Activated gamma-delta T cell treated with anti-CD3 and anti-CD28 coated beads, Interleukin-2, amount 50 U/mL, for 16 hours (primary cell): ENCODE results near the gene VGLL1.

Experiments used
- DNase-seq: peaks from one replicate; pipeline ENCODE4 v3.0.0-alpha.2; 2020; ENCODE audit warnings: low read depth

The VGLL1 gene

GRCh38 chrX:136531951-136532350, at the start of gene VGLL1:
Gene VGLL1, plus strand, starts transcription at chrX:136532215. Its CDS starts 3,806 bp downstream, at chrX:136536021.
- no peak for DNase-seq

- no peak for DNase-seq
Observed at GRCh38 chrX:136487647-136488046, 44.4 kb upstream of the VGLL1 start, which contains the start of gene BRS3. Gene BRS3, plus strand, starts transcription at chrX:136487947. Its CDS starts 168 bp downstream, at chrX:136488115.

- DNase-seq: no peak
Observed at GRCh38 chrX:136488706-136489105, 43.3 kb upstream of the VGLL1 start.

GRCh38 chrX:136491832-136492231, 40.2 kb upstream of the VGLL1 start:
- DNase-seq: no peak

- no peak for DNase-seq
Observed at GRCh38 chrX:136493011-136493410, 39.0 kb upstream of the VGLL1 start.

- DNase-seq: no peak
Observed at GRCh38 chrX:136495043-136495442, 37.0 kb upstream of the VGLL1 start.

GRCh38 chrX:136496186-136496763, 35.7 kb upstream of the VGLL1 start:
- no peak for DNase-seq

- DNase-seq: peak; percentile 72
Observed at GRCh38 chrX:136496764-136497555, 35.1 kb upstream of the VGLL1 start.

- no peak for DNase-seq
Observed at GRCh38 chrX:136497556-136498052, 34.4 kb upstream of the VGLL1 start, which contains the start of gene HTATSF1. Gene HTATSF1, plus strand, starts transcription at chrX:136497592. Its CDS starts 93 bp downstream, at chrX:136497685.

GRCh38 chrX:136519069-136519468, 12.9 kb upstream of the VGLL1 start:
- DNase-seq: no peak

- DNase-seq: no peak
Observed at GRCh38 chrX:136523770-136524169, 8.2 kb upstream of the VGLL1 start.

GRCh38 chrX:136525738-136526606, 6.0 kb upstream of the VGLL1 start:
- no peak for DNase-seq

- DNase-seq: no peak
Observed at GRCh38 chrX:136528645-136529315, 3.2 kb upstream of the VGLL1 start.

- DNase-seq: no peak
Observed at GRCh38 chrX:136529795-136530194, 2.2 kb upstream of the VGLL1 start.

- no peak for DNase-seq
Observed at GRCh38 chrX:136534131-136534530, 2.1 kb downstream of the VGLL1 start.

- DNase-seq: no peak
Observed at GRCh38 chrX:136538811-136539210, 6.8 kb downstream of the VGLL1 start.

- DNase-seq: no peak
Observed at GRCh38 chrX:136540226-136540625, 8.2 kb downstream of the VGLL1 start.

- no peak for DNase-seq
Observed at GRCh38 chrX:136541294-136541693, 9.3 kb downstream of the VGLL1 start.

- no peak for DNase-seq
Observed at GRCh38 chrX:136542281-136542680, 10.3 kb downstream of the VGLL1 start.

GRCh38 chrX:136546371-136546781, 14.4 kb downstream of the VGLL1 start:
- DNase-seq: no peak

- DNase-seq: no peak
Observed at GRCh38 chrX:136549226-136549625, 17.2 kb downstream of the VGLL1 start.

GRCh38 chrX:136551410-136551809, 19.4 kb downstream of the VGLL1 start:
- DNase-seq: no peak
